HFFc6 (cell line): ENCODE results near the gene ZNF446. TPM values are rescaled to one million over a fixed set of nuclear protein-coding genes. Genes with fewer than 3 reads are reported as not detected.
A peak's percentile ranks its signal among the peaks of the same experiment; 100 is the strongest.

ENCODE experiments used
- DNase-seq: peaks from one replicate; pipeline ENCODE4 v3.0.0-alpha.2; 2018
- H3K27ac Mint-ChIP-seq: 2 replicates; pipeline ENCODE4 v1.8.0; 2020; ENCODE audit warnings: mild to moderate bottlenecking, mixed read lengths
- H3K27me3 Mint-ChIP-seq: 2 replicates; pipeline ENCODE4 v1.8.0; 2021; ENCODE audit warnings: mild to moderate bottlenecking, moderate library complexity, mixed read lengths; ENCODE audit not compliant: insufficient read depth
- H3K36me3 Mint-ChIP-seq: 2 replicates; pipeline ENCODE4 v1.8.0; 2021; ENCODE audit warnings: low read depth, mixed read lengths
- H3K4me1 Mint-ChIP-seq: 2 replicates; pipeline ENCODE4 v1.8.0; 2020; ENCODE audit warnings: low read depth, mixed read lengths
- H3K4me3 Mint-ChIP-seq: 2 replicates; pipeline ENCODE4 v1.8.0; 2020; ENCODE audit warnings: mild to moderate bottlenecking, moderate library complexity, mixed read lengths
- H3K9me3 Mint-ChIP-seq: 2 replicates; pipeline ENCODE4 v1.8.0; 2020; ENCODE audit warnings: mild to moderate bottlenecking, mixed read lengths
- CTCF ChIP-seq: fragments of 200-600 bp; sonication (generic); IDR thresholded peaks from 2 replicates; pipeline ENCODE4 v1.5.0; 2021; ENCODE audit warnings: antibody characterized with exemption, mild to moderate bottlenecking
- total RNA-seq, 6 experiments: library from RNA; stranded (reverse); fragmentation: NEBNext Ultra II Directional; extraction: Animal tissue kit (Norgen Biotek cat#: 25700); gene quantifications; 2 replicates in 1 of 6; 3 replicates in 5 of 6; pipeline ENCODE4 v1.2.3, GENCODE V29; 2021

Gene ZNF446
- total RNA-seq, 6 experiments from 2014 or later, result 5.7 to 6.9 (median 6.2) TPM

DNA sequence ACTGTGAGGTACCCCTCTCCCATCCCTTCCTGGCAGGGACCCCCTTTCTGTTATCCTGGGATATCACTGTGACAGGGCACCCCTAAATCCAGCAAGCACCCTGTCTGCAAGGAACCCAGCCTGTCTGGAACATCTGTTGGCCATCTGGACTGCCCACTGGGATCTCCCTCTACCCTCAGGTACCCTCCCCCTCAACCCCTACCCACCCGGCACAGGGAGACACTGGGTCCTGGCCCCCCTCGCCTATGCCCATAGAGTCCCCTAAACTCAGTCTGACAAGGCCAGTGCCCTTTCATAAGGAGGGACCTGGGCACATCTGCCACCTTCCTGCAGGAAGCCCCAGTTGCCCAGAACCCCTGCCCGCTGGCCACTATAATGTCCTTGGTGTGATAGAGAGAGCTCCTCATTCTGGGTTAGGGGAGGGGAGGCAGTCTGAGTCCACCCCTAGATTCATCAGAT lies 38.4 kb downstream of the ZNF446 start:
- peaks cover 5% of the 10 kb centered on the region for H3K36me3 Mint-ChIP-seq
- H3K4me1 Mint-ChIP-seq, result peaks cover 13% of the 10 kb centered on the region
- peaks cover 9% of the 10 kb centered on the region for H3K27me3 Mint-ChIP-seq
- no peaks in the 10 kb centered on the region for H3K9me3 Mint-ChIP-seq
- no peak for TF ChIP-seq CTCF
- no peak for DNase-seq
- no peak overlapping the region for H3K27ac Mint-ChIP-seq
- H3K4me3 Mint-ChIP-seq, result peak overlapping the region; percentile 30; the same call in 1 of the 2 replicates

DNA sequence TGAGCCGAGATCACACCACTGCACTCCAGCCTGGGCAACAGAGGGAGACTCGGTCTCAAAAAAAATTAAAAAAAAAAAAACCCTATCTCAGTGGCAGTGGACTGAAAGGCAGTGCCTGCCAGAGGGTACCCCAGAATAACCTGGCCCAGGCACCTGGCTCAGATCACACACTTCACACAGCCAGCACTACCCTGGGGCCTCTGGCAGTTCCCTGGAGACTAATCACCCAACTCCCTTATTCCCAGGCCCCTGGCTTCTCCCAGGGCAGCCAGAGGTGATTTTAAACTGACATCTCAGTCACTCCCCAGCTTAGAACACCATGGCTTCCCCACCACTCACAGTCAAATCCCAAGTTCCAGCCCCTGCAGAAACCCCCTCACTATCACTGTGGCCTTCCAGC lies 39.1 kb downstream of the ZNF446 start:
- Mint-ChIP-seq H3K36me3 (peaks cover 5% of the 10 kb centered on the region), H3K27ac (peak overlapping the region; percentile 59; the same call in 1 of the 2 replicates), H3K4me1 (peaks cover 18% of the 10 kb centered on the region), H3K27me3 (peaks cover 8% of the 10 kb centered on the region), H3K9me3 (no peaks in the 10 kb centered on the region), H3K4me3 (no peak overlapping the region)
- TF ChIP-seq CTCF, result no peak
- DNase-seq, result no peak

DNA sequence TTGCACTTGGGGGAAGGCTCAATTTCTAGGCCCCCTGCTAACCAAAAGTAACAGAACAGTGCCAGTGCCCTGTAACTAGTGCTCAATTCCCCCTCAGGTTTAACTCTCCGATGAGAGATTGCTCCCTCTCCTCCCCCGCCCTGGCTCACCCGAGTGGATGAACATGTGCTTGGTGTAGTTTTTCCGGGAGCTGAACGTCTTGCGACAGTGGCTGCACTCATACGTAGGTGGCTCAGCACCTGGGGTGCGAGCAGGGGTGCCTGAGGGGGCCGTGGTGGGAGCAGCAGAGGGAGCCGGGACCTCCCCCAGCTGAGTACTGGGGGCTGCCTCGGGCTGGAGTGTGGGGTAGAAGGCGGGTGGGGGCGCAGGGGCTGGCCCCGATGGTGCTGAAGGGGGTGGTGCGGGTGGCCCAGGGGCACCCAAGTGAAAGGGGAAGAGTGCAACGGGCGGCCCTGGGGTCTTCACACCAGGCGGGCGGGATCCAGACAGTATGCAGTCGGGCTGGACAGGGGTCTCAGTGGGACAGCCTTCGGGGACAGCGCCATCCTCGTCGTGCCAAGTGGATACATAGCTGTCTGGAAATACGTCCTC lies 40.2 kb downstream of the ZNF446 start:
- DNase-seq, result no peak
- peaks cover 6% of the 10 kb centered on the region for H3K27me3 Mint-ChIP-seq
- peaks cover 5% of the 10 kb centered on the region for H3K36me3 Mint-ChIP-seq
- no peak overlapping the region for H3K4me3 Mint-ChIP-seq
- peaks cover 23% of the 10 kb centered on the region for H3K4me1 Mint-ChIP-seq
- no peaks in the 10 kb centered on the region for H3K9me3 Mint-ChIP-seq
- H3K27ac Mint-ChIP-seq, result no peak overlapping the region
- no peak for TF ChIP-seq CTCF

GRCh38 chr19:58516964-58517833 lies 41.0 kb downstream of the ZNF446 start:
- Mint-ChIP-seq H3K27ac (no peak overlapping the region), H3K36me3 (peaks cover 5% of the 10 kb centered on the region), H3K4me3 (no peak overlapping the region), H3K27me3 (peaks cover 4% of the 10 kb centered on the region), H3K9me3 (no peaks in the 10 kb centered on the region), H3K4me1 (peaks cover 26% of the 10 kb centered on the region)
- no peak for DNase-seq
- peak; percentile 59; the same call in 1 of the 2 replicates for TF ChIP-seq CTCF

DNA sequence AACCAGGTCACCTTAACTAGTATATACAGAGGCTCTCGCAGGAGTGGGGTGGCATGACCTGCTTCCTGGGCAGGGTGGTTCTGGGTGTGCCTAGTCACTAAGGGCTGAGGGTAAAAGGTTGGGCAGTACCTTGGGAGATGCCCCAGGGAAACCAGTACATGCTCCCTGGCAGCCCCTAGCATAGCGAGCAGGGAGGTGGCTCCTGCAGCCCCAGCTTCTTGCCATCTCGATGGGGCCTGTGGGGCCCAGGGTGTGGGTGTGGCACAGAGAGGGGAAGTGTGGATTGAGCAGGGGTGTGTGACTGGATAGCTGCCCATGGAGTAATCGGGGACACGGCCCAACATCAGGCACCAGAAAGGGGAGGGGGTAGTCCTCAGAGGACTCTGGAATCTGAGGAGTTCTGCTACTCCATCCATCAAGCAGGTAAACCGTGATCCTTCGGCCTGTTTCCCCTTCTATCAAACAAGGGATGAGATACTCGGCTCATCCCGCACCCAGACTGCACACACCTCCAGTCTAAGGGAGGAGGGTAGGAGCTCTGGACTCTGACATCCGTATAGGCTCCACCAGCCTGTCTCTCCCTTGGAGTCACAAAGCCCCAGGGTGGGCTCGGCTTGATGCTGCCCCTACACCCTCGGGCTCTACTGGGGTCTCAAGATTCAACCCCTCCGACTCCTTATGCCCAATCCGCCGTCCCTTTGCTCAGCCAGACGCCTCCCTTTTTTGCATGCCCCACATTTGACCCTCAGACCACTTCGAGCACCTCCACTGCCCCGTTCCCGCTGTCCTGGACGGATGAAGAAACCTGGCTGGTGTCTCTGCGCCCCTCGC lies 42.3 kb downstream of the ZNF446 start:
- peaks cover 5% of the 10 kb centered on the region for H3K36me3 Mint-ChIP-seq
- no peak for DNase-seq

More for the DNA sequence above, 42.3 kb downstream of the ZNF446 start:
- H3K27me3 Mint-ChIP-seq, result peaks cover 4% of the 10 kb centered on the region
- peaks cover 26% of the 10 kb centered on the region for H3K4me1 Mint-ChIP-seq
- H3K27ac Mint-ChIP-seq, result peak overlapping the region; percentile 96
- no peak for TF ChIP-seq CTCF
- peak overlapping the region; percentile 95 for H3K4me3 Mint-ChIP-seq
- no peaks in the 10 kb centered on the region for H3K9me3 Mint-ChIP-seq
